GM15510 (cell line): ENCODE results near the gene TBCE.

Experiments
- POLR2A ChIP-seq: IDR thresholded peaks from 3 replicates; pipeline ENCODE4 v1.6.1; 2011; ENCODE audit warnings: borderline replicate concordance; ENCODE audit not compliant: insufficient read length; ENCODE audit errors: extremely low read depth

TBCE gene

GRCh38 chr1:235454021-235454420 lies 86.8 kb downstream of the TBCE start:
- TF ChIP-seq POLR2A = no peak

GRCh38 chr1:235455097-235455496 lies 87.9 kb downstream of the TBCE start:
- TF ChIP-seq POLR2A = no peak

GRCh38 chr1:235455823-235456222 lies 88.6 kb downstream of the TBCE start:
- TF ChIP-seq POLR2A = no peak

- no peak for TF ChIP-seq POLR2A
Observed at GRCh38 chr1:235460770-235461169, 93.5 kb downstream of the TBCE start.

GRCh38 chr1:235461954-235462353 lies 94.7 kb downstream of the TBCE start:
- TF ChIP-seq POLR2A = no peak

- no peak for TF ChIP-seq POLR2A
Observed at GRCh38 chr1:235465066-235465465, 97.8 kb downstream of the TBCE start.

DNA sequence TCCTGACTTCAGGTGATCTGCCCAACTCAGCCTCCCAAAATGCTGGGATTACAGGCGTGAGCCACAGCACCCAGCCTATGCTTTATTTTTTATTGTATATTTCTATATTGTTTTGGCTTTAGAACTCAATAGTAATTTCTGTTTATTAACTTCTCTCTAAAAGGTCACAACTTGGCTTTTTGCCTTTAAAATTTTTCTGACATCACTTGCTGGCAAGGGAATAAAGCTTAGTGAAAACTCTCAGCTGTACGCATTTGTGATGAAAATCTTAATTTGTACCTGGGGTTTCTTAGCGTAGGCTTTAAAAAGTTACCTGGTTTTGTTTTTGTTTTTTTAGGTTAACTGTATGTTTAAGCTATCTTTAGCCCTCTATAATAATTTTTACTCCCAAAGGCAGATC lies 100.8 kb downstream of the TBCE start:
- TF ChIP-seq POLR2A = no peak

GRCh38 chr1:235468970-235469369 lies 101.7 kb downstream of the TBCE start:
- TF ChIP-seq POLR2A = no peak

DNA sequence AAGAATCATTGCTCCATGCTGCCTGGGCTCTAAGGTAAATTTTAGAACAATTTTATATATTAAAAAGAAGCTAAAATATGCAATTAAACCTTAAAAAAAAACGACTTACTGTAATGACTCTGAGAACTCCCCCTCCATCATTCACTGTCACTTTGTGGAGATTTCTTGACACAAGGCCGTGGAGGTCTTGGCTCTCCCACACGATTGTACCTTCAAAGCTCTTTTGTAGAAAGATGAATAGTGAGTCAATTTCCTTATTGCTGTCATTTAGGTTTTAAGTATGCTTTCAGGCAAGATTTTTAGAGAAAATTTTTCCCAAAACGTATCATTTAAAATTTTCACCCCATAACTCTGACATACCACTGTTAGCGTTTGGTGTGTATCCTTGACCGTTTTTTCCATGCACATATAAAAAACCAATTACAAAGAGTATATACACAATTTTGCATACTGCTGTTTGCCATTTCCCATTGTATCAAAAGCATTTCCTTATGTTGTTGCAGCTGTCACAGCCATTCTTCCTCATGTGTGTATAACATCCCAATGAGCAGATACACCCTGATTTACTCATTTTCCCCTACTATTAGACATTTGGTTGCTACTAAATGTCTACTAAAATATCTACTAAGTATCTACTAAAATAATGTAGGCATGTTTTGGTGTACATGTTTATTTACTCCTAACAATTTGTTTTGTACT lies 103.7 kb downstream of the TBCE start:
- TF ChIP-seq POLR2A = no peak

- TF ChIP-seq POLR2A = no peak
Observed at GRCh38 chr1:235473806-235474205, 106.6 kb downstream of the TBCE start.

DNA sequence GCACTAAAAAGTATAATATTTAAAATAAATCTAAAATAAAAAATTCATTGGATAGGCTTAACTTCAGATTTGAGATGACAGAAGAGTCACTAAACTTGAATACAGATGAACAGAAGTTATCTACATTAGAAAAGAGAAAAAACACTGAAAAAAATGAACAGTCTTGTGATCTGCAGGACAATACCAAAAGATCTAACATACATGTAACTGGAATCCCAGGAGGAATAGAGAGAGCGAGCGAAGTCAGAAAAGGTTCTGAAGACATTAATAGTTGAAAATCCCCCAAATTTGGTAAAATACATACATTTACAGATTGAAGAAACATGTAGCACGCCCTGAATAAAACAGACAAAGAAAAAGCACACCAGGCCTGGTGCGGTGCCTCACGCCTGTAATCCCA lies 115.9 kb downstream of the TBCE start:
- no peak for TF ChIP-seq POLR2A

GRCh38 chr1:235485558-235485957 lies 118.3 kb downstream of the TBCE start:
- no peak for TF ChIP-seq POLR2A

DNA sequence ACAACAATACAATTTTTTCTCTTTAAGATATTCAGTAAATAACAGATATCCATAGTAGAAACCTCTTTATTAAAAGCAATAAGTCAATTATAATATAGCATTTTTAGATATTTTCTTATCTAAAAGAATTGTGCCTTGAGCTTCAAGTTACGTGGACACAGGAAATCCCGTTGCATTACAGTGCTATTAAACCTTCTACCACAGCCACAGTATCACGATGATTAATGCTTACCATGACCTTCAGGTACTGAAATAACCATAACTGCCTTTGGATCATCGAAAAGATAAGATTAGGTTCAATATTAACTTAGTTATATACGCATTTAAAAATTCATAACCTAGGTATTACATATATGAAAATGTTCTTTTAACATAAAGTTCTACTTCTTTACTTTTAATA lies 119.1 kb downstream of the TBCE start:
- no peak for TF ChIP-seq POLR2A

DNA sequence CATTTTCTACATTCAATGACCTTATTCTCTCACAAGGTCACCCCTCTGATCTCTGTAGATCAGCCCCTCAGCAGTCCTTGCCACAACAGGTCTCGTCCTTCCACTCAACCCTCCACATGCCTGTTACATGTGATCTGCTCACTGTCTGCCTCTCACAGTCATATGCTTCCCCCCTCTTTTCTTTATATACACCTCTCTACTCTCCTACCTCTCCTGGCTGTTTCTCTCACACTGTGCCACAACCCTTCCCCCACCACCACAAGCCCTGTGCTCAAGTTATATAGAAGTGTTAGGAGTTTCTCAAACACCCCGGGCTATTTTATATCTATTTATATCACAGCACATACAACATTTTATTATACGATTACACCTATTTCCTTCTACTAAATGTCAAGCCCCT lies 124.4 kb downstream of the TBCE start:
- no peak for TF ChIP-seq POLR2A

DNA sequence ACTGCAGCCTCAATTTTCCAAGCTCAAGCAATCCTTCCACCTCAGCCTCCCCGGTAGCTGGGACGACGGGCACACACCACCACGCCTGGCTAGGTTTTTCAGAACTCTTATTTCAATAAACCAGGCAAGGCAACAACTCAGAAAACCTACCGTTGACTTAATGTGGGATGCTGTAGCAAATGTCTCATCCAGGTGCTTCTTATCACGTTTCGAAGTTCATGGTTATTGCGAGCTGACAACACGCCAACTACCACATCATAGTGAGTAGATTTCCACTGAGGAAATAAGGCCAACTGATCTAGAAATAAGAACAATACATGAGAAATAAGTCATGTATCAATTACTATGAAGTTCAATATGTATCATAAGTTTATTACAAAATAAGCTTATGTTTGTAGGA lies 127.3 kb downstream of the TBCE start:
- no peak for TF ChIP-seq POLR2A

- no peak for TF ChIP-seq POLR2A
Observed at GRCh38 chr1:235495030-235495429, 127.8 kb downstream of the TBCE start.

- TF ChIP-seq POLR2A = no peak
Observed at GRCh38 chr1:235495551-235495950, 128.3 kb downstream of the TBCE start.
